AG09319 (cell line): Measurements from ENCODE around the gene CNN1.

Source experiments
- DNase-seq: peaks from one replicate; pipeline ENCODE4 v3.0.0-alpha.2; 2010; ENCODE audit warnings: low read depth; ENCODE audit errors: extremely low read depth
- TF ChIP-seq, protein P1 (sequence below): IDR thresholded peaks from 2 replicates; pipeline ENCODE4 v1.5.1; 2011; ENCODE audit warnings: low read depth, mild to moderate bottlenecking, inconsistent platforms, low read length, moderate library complexity

The CNN1 gene

DNA sequence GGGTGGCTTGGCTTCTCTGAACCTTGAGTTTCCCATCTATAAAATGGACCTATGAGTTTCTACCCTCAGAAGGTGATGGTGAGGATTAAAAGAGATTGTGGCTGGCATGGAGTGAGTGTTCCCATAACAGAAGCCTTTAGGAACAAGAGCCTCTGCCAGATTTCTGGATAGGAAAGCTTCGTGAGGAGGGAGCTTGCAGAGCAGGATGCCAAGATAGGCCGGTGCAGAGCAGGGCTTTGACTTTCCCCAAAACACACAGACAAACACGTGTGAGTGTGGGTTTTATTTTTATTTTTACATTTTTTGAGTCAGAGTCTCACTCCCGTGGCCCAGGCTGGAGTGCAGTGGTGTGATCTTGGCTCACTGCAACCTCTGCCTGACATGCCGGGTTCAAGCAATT lies 3.7 kb upstream of the CNN1 start:
- DNase-seq: no peak
- TF ChIP-seq, protein P1, sequence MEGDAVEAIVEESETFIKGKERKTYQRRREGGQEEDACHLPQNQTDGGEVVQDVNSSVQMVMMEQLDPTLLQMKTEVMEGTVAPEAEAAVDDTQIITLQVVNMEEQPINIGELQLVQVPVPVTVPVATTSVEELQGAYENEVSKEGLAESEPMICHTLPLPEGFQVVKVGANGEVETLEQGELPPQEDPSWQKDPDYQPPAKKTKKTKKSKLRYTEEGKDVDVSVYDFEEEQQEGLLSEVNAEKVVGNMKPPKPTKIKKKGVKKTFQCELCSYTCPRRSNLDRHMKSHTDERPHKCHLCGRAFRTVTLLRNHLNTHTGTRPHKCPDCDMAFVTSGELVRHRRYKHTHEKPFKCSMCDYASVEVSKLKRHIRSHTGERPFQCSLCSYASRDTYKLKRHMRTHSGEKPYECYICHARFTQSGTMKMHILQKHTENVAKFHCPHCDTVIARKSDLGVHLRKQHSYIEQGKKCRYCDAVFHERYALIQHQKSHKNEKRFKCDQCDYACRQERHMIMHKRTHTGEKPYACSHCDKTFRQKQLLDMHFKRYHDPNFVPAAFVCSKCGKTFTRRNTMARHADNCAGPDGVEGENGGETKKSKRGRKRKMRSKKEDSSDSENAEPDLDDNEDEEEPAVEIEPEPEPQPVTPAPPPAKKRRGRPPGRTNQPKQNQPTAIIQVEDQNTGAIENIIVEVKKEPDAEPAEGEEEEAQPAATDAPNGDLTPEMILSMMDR: no peak

DNA sequence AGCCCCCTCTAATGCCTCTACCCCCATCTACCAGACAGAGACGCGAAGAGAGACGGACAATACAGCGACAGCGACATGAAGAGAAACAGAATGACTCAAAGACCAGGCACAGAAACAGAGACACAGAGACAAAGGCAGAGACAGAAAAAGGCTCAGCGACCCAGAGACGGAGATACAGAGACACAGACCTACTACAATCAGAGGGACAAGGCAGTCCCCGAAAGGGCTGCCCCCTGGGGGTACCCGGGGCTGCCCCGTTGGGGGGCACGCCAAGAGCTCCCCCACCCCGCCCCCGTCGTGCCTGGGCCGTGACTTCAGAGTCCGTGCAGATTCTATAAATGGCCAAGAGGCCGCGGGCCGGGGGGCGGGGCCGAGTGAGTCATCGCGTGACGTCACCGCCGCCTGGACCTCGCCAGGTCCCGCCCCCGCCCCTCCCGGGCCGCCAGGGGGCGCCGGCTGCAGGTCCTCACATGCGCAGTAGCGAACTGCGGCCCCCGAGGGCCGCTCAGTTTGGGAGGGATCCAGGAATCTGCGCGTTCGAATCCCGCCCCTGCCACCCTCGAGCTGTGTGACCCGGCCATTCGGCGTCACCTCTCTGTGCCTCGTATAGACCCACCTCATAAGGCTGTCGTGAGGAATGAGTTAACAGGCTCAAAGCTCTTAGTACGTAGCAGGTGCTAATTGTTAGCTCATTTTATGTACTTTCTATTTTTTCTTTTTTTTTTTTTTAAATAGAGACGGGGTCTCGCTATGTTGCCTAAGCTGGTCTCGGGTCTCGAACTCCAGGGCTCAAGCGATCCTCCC lies 2.7 kb upstream of the CNN1 start:
- TF ChIP-seq, protein P1: peak; percentile 68
- DNase-seq: peak; percentile 71

DNA sequence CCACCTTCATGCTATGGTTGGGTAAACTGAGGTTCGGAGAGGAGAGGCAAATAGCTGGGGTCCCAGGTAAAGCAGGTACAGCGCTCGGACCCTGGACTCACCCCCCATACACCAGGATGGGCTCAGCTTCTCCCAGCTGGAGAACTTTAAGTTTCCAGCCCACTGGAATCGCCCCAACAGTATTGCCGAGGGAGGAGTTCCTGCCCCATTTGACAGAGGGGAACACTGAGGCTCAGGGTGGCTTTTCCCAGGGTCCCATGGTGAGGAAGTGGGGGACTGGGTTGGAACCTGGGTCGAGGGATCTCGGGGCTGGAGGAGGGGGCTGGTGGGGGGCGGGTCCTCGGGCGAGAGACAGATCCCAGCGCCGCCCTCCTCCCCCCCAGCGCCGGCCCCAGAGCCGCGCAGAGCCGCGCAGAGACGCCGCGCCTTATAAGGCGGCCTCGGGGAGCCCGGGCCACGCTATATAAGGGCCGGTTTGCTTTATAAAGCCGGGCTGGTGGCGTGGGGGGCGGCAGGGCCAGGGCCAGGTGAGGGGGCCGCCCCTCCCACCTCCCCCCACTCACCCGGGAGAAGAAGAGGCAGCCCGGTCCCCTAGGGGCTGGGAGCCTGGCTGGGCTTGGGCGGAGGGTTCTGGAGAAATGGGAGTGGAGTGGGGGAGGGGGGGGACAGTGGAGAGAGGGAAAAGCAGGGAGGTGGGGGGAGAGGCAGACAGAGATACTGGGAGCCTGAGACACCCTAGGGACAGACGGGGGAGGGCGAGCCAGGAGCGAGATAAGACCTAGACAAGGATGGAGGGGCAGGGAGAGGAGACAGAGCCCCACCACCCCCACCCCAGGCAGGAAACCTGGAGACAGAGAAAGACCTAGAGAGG lies 1.1 kb downstream of the CNN1 start:
- DNase-seq: no peak
- TF ChIP-seq, protein P1: no peak

DNA sequence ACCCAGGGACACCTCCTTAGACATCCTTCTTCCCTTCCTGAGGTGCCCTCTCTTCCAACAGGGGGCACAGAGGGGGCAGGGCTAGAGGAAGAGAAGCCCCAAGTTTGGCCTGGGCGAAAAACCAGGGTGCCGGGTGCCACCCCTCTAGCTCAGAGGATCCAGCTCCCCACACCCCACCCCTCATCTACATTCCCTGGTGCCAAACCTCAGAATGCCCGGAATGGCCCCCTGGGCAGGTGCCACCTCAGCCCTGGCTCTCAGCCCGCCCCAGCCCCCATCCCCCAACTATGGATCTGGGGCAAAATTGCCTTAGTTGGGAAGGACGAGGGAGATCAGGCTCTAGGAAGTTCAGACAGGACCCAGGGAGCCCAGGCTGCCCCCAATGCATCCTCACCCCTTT lies 2.0 kb downstream of the CNN1 start:
- no peak for DNase-seq
- TF ChIP-seq, protein P1: no peak

DNA sequence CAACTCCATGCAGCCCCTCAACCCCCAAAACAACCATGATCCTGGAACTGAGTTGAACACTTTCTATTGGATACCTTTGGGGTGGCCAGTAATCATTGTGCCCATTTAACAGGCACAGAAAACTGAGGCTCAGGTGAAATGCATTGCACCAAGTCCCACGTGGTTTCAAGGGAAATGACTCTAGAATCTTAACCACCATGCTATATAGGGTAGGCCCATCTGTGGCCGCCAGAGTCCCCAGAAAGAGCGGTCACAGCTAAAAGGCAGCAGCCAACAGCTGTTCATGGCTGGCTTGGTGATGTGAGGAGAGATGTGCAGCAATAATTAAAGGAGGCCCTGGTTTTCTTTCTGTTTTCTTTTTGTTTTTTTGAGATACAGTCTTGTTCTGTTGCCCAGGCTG lies 2.6 kb downstream of the CNN1 start:
- TF ChIP-seq, protein P1: no peak
- DNase-seq: no peak

DNA sequence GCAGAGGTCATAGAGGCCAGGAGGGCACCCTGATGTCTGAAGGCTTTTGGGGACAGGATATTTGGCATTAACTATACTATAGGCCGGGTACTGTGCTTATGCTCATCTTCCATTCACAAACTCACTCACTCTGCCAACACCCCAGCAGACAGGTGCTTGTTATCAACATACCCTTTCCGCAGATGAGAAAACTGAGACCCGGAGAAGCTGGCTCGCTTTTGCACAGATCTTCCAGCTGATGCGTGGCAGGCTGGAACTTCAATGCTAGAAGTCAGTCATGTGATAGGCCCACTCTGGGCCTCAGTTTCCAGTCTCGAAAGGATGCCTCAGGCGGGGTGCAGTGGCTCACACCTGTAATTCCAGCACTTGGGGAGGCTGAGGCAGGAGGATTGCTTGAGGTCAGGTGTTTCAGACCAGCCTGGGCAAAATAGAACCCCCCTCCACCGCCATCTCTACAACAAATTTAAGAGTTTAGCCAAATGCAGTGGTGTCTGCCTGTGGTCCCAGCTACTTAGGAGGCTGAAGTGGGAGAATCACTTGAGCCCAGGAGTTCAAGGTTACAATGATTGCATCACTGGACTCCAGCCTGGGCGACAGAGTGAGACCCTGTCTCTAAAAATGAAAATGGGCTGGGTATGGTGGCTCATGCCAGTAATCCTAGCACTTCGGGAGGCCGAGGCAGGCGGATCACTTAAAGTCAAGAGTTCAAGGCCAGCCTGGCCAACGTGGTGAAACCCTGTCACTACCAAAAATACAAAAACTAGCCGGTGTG lies 9.5 kb downstream of the CNN1 start:
- TF ChIP-seq, protein P1: no peak
- no peak for DNase-seq
